Astrocyte (in vitro differentiated cells and primary cell): ENCODE data around the gene PIK3R2. TPM values are rescaled to one million over a fixed set of nuclear protein-coding genes. Genes with fewer than 3 reads are reported as not detected.

Source experiments
- DNase-seq: peaks from one replicate; pipeline ENCODE4 v3.0.0-alpha.2; 2010; ENCODE audit warnings: low read depth
- FAIRE-seq: peaks from 2 replicates; lab custom pipeline; 2011; peaks lifted over from hg19 to GRCh38; lab: Jason Lieb, UNC
- H2AFZ ChIP-seq: 2 replicates; pipeline ENCODE4 v1.6.0; 2012; ENCODE audit warnings: low read depth, low read length, inconsistent platforms
- H3K27ac ChIP-seq: 2 replicates; pipeline ENCODE4 v1.5.1; 2011; ENCODE audit warnings: low read depth, low read length, inconsistent platforms
- H3K27me3 ChIP-seq: 2 replicates; pipeline ENCODE4 v1.6.0; 2011; ENCODE audit warnings: low read length, inconsistent platforms; ENCODE audit not compliant: insufficient read depth
- H3K36me3 ChIP-seq: 2 replicates; pipeline ENCODE4 v1.5.1; 2011; ENCODE audit warnings: low read length, inconsistent platforms; ENCODE audit not compliant: insufficient read depth
- H3K4me1 ChIP-seq: 2 replicates; pipeline ENCODE4 v1.5.1; 2011; ENCODE audit warnings: low read length, inconsistent platforms; ENCODE audit not compliant: insufficient read depth
- H3K4me2 ChIP-seq: 2 replicates; pipeline ENCODE4 v1.6.0; 2012; ENCODE audit warnings: low read length, inconsistent platforms
- H3K4me3 ChIP-seq: 2 replicates; pipeline ENCODE4 v1.5.1; 2011; ENCODE audit warnings: low read depth, mild to moderate bottlenecking, low read length, inconsistent platforms; ENCODE audit not compliant: insufficient read depth
- H3K79me2 ChIP-seq: 2 replicates; pipeline ENCODE4 v1.6.0; 2012; ENCODE audit warnings: mild to moderate bottlenecking, low read length, inconsistent platforms; ENCODE audit not compliant: insufficient read depth
- H3K9ac ChIP-seq: 2 replicates; pipeline ENCODE4 v1.6.0; 2012; ENCODE audit warnings: mild to moderate bottlenecking, low read length, inconsistent platforms
- H3K9me3 ChIP-seq: 2 replicates; pipeline ENCODE4 v1.5.1; 2012; ENCODE audit warnings: low read depth, mild to moderate bottlenecking, low read length, inconsistent platforms; ENCODE audit not compliant: insufficient read depth
- H4K20me1 ChIP-seq: 2 replicates; pipeline ENCODE4 v1.6.0; 2012; ENCODE audit warnings: low read length, inconsistent platforms; ENCODE audit not compliant: insufficient read depth
- H3K27ac Mint-ChIP-seq: one replicate; pipeline ENCODE4 v1.8.0; 2021; ENCODE audit warnings: mild to moderate bottlenecking, mixed read lengths; ENCODE audit not compliant: unreplicated experiment
- H3K27me3 Mint-ChIP-seq: one replicate; pipeline ENCODE4 v1.8.0; 2021; ENCODE audit warnings: low read depth, mixed read lengths; ENCODE audit not compliant: unreplicated experiment
- H3K36me3 Mint-ChIP-seq: one replicate; pipeline ENCODE4 v1.8.0; 2021; ENCODE audit warnings: low read depth, mixed read lengths; ENCODE audit not compliant: unreplicated experiment
- H3K4me1 Mint-ChIP-seq: one replicate; pipeline ENCODE4 v1.8.0; 2021; ENCODE audit warnings: low read depth, mixed read lengths; ENCODE audit not compliant: unreplicated experiment
- H3K4me3 Mint-ChIP-seq: one replicate; pipeline ENCODE4 v1.8.0; 2021; ENCODE audit warnings: mild to moderate bottlenecking, moderate library complexity, mixed read lengths; ENCODE audit not compliant: unreplicated experiment
- H3K9me3 Mint-ChIP-seq: one replicate; pipeline ENCODE4 v1.8.0; 2021; ENCODE audit warnings: mild to moderate bottlenecking, mixed read lengths; ENCODE audit not compliant: unreplicated experiment
- EZH2 ChIP-seq: IDR thresholded peaks from 2 replicates; pipeline ENCODE4 v1.6.1; 2012; ENCODE audit warnings: mild to moderate bottlenecking, low read length, inconsistent platforms; ENCODE audit not compliant: insufficient read depth
- total RNA-seq: library from RNA; stranded (reverse); gene quantifications from 2 replicates; pipeline ENCODE4 v1.2.1, GENCODE V29; 2021
- TF ChIP-seq, protein P1 (sequence below): IDR thresholded peaks from 2 replicates; pipeline ENCODE4 v1.5.1; 2011; ENCODE audit warnings: low read depth, mild to moderate bottlenecking, inconsistent platforms, low read length, moderate library complexity; ENCODE audit not compliant: insufficient read depth

Gene PIK3R2
- total RNA-seq, 1 donor from 2014 or later, result 58.4 TPM

DNA sequence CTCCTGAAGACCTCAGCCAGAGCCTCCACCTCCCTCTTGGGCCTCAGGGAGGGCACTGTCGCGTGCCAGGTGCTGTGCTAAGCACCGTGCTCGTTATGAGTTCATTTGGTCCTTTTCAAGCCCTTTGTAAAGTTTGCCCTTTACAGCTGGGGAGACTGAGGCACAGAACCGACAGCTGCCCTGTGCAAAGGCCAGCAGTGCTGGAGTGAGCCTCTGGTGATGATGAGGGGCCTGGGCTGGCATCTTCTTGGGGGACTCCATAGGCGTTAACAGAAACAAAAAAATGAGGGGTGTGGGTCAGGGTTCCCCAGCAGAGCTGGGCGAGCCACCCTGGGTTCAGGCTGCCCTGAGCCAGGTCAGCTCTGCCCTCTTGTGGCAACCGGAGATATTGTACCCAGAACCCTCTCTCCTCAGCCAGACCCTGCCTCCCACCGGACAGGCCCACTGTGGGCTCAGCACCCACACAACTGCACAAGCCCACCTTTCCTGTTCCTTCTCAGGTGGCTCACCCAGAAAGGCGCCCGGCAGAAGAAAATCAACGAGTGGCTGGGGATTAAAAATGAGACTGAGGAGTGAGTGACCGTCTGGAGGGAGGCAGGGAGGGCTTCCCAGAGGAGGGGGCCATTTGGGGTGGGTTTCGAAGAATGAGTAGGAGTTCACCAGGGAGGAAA is 15.1 kb downstream of the PIK3R2 start:
- H3K4me3 ChIP-seq, result no peak overlapping the region
- Mint-ChIP-seq H3K36me3 (peaks cover 13% of the 10 kb centered on the region), H3K4me3 (no peak overlapping the region), H3K27ac (no peak overlapping the region), H3K9me3 (no peaks in the 10 kb centered on the region), H3K4me1 (no peaks in the 10 kb centered on the region), H3K27me3 (no peaks in the 10 kb centered on the region)
- TF ChIP-seq, protein P1, sequence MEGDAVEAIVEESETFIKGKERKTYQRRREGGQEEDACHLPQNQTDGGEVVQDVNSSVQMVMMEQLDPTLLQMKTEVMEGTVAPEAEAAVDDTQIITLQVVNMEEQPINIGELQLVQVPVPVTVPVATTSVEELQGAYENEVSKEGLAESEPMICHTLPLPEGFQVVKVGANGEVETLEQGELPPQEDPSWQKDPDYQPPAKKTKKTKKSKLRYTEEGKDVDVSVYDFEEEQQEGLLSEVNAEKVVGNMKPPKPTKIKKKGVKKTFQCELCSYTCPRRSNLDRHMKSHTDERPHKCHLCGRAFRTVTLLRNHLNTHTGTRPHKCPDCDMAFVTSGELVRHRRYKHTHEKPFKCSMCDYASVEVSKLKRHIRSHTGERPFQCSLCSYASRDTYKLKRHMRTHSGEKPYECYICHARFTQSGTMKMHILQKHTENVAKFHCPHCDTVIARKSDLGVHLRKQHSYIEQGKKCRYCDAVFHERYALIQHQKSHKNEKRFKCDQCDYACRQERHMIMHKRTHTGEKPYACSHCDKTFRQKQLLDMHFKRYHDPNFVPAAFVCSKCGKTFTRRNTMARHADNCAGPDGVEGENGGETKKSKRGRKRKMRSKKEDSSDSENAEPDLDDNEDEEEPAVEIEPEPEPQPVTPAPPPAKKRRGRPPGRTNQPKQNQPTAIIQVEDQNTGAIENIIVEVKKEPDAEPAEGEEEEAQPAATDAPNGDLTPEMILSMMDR, result peak; percentile 40
- no peak for TF ChIP-seq EZH2
- H2AFZ ChIP-seq, result no peak overlapping the region
- H3K9me3 ChIP-seq, result no peaks in the 10 kb centered on the region
- no peak overlapping the region for H3K4me2 ChIP-seq
- no peak for DNase-seq
- no peaks in the 10 kb centered on the region for H3K27me3 ChIP-seq
- no peak overlapping the region for H3K9ac ChIP-seq
- H4K20me1 ChIP-seq, result peaks cover 13% of the 10 kb centered on the region
- H3K36me3 ChIP-seq, result peaks cover 15% of the 10 kb centered on the region
- no peaks in the 10 kb centered on the region for H3K79me2 ChIP-seq
- no peaks in the 10 kb centered on the region for H3K4me1 ChIP-seq
- no peak for FAIRE-seq
- H3K27ac ChIP-seq, result no peak overlapping the region

DNA sequence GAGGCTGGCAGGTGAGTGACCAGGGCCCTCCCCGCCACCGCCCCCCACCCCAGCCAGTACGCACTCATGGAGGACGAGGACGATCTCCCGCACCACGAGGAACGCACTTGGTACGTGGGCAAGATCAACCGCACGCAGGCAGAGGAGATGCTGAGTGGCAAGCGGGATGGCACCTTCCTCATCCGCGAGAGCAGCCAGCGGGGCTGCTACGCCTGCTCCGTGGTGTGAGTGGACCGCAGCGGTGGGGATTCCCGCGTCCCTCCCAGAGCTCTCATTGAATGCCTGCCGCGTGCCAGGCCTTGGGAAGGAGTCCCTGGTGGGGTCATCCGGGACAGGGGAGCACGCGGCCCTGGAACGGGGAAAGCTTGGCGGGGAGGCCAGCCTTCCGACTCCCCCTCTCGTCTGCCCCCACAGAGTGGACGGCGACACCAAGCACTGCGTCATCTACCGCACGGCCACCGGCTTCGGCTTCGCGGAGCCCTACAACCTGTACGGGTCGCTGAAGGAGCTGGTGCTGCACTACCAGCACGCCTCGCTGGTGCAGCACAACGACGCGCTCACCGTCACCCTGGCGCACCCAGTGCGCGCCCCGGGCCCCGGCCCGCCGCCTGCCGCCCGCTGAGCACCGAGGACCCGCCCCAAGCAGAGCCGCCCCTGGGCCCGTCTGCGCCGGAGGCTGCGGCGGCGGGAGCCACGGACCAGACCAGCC is 15.9 kb downstream of the PIK3R2 start:
- Histone ChIP-seq H3K36me3 (peaks cover 11% of the 10 kb centered on the region), H3K79me2 (no peaks in the 10 kb centered on the region), H3K4me2 (no peak overlapping the region), H4K20me1 (peaks cover 13% of the 10 kb centered on the region), H3K27ac (no peak overlapping the region), H3K9ac (no peak overlapping the region), H3K4me1 (no peaks in the 10 kb centered on the region), H2AFZ (no peak overlapping the region), H3K27me3 (no peaks in the 10 kb centered on the region), H3K4me3 (no peak overlapping the region), H3K9me3 (no peaks in the 10 kb centered on the region)
- DNase-seq (no peak), FAIRE-seq (no peak)
- no peak for TF ChIP-seq EZH2
- TF ChIP-seq, protein P1, result no peak
- Mint-ChIP-seq H3K27me3 (no peaks in the 10 kb centered on the region), H3K4me1 (no peaks in the 10 kb centered on the region), H3K9me3 (no peaks in the 10 kb centered on the region), H3K4me3 (no peak overlapping the region), H3K36me3 (peaks cover 13% of the 10 kb centered on the region), H3K27ac (no peak overlapping the region)

DNA sequence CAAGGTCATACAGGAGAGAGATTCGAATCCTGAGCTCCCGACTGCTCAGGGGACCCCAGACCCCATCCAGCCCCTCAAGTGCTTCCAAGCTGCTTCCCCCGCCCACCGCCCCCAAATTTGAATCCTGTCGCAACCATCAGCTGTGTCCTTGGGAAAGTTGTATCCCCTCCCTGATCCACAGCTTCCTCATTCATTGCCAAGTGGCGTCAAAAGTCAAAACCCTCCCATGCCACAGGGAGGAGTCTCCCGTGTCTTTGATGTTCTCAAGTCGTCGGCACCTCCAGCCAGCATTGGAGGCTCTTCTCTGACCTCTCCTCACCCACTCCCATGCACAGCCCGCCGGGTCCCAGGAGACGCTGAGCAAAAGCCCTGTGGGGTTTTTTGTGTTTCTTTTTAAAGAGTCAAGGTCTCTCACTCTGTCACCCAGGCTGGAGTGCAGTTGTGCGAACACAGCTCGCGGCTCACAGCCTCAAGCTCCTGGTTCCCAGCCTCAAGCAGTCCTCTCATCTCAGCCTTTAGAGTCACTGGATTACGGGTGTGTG is 17.8 kb downstream of the PIK3R2 start:
- no peak overlapping the region for H3K27ac Mint-ChIP-seq
- no peaks in the 10 kb centered on the region for H3K4me1 Mint-ChIP-seq
- no peak for FAIRE-seq

More for the DNA sequence above, 17.8 kb downstream of the PIK3R2 start:
- DNase-seq, result no peak
- H3K4me3 ChIP-seq, result no peak overlapping the region
- H3K4me2 ChIP-seq, result no peak overlapping the region
- H4K20me1 ChIP-seq, result peaks cover 10% of the 10 kb centered on the region
- peaks cover 16% of the 10 kb centered on the region for H3K27me3 Mint-ChIP-seq
- H3K9me3 ChIP-seq, result no peaks in the 10 kb centered on the region
- no peaks in the 10 kb centered on the region for H3K4me1 ChIP-seq
- no peak for TF ChIP-seq EZH2
- TF ChIP-seq, protein P1, result no peak
- H3K27me3 ChIP-seq, result no peaks in the 10 kb centered on the region
- peaks cover 13% of the 10 kb centered on the region for H3K36me3 Mint-ChIP-seq
- no peak overlapping the region for H3K4me3 Mint-ChIP-seq
- no peaks in the 10 kb centered on the region for H3K79me2 ChIP-seq
- no peaks in the 10 kb centered on the region for H3K9me3 Mint-ChIP-seq
- peaks cover 4% of the 10 kb centered on the region for H3K36me3 ChIP-seq
- H3K27ac ChIP-seq, result no peak overlapping the region
- no peak overlapping the region for H2AFZ ChIP-seq
- H3K9ac ChIP-seq, result no peak overlapping the region
